Astrocyte of the cerebellum (primary cell): ENCODE results near the gene SOCS4.
A peak's percentile ranks its signal among the peaks of the same experiment; 100 is the strongest.

Experiments used
- DNase-seq: peaks from one replicate; pipeline ENCODE4 v3.0.0-alpha.2; 2011; ENCODE audit warnings: low read depth
- H3K4me3 ChIP-seq: 2 replicates; pipeline ENCODE4 v1.5.1; 2011; ENCODE audit warnings: mild to moderate bottlenecking, low read depth, low read length, moderate library complexity
- in situ Hi-C: cut with HindIII; loops from 2 replicates; pipeline ENCODE4 v1.10.0; 2017; ENCODE audit warnings: low sequenced_read_pairs
- TF ChIP-seq, protein P1 (sequence below): IDR thresholded peaks from 2 replicates; pipeline ENCODE4 v1.5.1; 2012; ENCODE audit warnings: low read length, low read depth, moderate library complexity, mild to moderate bottlenecking; ENCODE audit errors: missing control alignments

The SOCS4 gene, protein sequence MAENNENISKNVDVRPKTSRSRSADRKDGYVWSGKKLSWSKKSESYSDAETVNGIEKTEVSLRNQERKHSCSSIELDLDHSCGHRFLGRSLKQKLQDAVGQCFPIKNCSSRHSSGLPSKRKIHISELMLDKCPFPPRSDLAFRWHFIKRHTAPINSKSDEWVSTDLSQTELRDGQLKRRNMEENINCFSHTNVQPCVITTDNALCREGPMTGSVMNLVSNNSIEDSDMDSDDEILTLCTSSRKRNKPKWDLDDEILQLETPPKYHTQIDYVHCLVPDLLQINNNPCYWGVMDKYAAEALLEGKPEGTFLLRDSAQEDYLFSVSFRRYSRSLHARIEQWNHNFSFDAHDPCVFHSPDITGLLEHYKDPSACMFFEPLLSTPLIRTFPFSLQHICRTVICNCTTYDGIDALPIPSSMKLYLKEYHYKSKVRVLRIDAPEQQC

DNA sequence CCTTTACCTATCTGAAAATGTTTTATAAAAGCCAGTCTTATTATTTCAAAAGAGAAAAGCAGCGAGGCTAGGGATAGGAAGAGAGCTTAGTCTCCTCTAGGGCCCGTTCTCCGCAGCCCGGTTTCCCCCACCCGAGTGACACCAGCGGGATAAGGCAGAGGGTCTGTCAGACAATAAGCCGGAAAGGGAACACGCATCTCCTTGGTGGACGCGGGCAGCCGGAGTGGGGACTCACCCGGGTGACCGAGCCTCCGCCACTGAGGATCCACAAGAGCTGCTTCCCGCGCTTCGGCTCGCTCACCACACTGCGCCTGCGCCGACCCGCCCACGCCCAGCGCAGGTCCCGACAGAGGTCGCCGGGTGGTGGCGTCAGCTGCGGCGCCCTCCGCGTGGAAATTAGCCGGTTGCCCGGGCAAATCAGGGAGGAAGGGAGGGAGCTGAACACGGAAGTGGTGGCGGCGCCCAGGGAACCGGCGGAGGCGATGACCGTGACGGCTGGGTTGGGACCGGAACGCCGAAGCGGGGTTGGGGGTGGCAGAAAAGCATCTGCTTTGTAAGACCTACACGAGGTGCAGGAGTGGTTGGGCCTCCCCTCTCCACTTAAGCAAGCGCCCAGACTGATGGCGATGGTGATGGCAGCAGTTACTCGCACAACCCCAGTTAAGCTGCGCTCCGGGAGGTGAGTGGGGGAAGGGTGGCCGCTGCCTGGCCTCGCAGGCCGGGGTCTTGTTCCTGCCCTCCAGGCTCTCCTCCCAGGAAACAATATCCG is at the start of gene SOCS4, which contains the start of gene WDHD1:
Gene SOCS4 (plus strand): TSS at position 444 of the 769 bp plus-strand sequence. CDS start 15,806 bp downstream, outside the sequence.
Gene WDHD1 (minus strand): TSS at position 307 of the 769 bp plus-strand sequence. CDS start 312 bp downstream, outside the sequence.
- TF ChIP-seq, protein P1, sequence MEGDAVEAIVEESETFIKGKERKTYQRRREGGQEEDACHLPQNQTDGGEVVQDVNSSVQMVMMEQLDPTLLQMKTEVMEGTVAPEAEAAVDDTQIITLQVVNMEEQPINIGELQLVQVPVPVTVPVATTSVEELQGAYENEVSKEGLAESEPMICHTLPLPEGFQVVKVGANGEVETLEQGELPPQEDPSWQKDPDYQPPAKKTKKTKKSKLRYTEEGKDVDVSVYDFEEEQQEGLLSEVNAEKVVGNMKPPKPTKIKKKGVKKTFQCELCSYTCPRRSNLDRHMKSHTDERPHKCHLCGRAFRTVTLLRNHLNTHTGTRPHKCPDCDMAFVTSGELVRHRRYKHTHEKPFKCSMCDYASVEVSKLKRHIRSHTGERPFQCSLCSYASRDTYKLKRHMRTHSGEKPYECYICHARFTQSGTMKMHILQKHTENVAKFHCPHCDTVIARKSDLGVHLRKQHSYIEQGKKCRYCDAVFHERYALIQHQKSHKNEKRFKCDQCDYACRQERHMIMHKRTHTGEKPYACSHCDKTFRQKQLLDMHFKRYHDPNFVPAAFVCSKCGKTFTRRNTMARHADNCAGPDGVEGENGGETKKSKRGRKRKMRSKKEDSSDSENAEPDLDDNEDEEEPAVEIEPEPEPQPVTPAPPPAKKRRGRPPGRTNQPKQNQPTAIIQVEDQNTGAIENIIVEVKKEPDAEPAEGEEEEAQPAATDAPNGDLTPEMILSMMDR, result no peak
- in situ Hi-C loops, result no loop called here
- H3K4me3 ChIP-seq, result peak within 1 kb of the TSS; percentile 68
- DNase-seq, result peak; percentile 59

DNA sequence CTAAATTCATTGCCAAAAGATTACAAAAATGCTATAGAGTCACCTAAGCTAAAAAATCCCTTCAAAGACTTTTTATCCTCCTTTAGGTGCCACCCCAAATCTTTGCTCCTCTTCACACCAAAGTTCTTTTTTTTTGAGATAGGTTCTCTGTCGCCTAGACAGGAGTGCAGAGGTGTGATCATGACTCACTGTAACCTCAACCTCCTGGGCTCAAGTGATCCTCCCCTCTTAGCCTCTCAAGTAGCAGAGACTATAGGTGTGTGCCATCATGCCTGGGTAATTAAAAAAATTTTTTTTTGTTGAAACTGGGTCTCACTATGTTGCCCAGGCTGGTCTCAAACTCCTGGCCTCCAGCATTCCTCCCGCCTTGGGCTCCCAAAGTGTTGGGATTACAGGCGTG is 48.0 kb upstream of the SOCS4 start:
- no peak for DNase-seq
- in situ Hi-C loops, result no loop called here
- TF ChIP-seq, protein P1, result no peak
- no peak overlapping the region for H3K4me3 ChIP-seq

DNA sequence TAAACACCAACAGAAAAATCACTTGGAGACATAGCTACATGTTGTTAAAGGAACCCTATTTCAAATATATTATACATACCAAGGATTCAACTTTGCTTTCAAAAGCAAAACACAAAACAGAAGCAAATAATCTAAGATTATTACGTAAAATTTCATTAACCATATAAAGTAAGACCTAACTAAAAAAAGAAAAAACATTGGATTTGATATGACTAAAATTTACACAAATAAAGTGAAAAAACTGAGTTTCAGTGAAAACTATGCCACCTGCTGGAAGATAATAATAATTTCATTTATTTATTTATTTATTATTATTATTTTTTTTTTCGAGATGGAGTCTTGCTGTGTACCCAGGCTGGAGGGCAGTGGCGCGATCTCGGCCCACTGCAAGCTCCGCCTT is 45.3 kb upstream of the SOCS4 start:
- TF ChIP-seq, protein P1, result no peak
- in situ Hi-C loops, result loop anchor here (10.0 kb wide), 1 partner anchor 57 kb away; no protein-coding TSS in a partner anchor
- H3K4me3 ChIP-seq, result no peak overlapping the region
- DNase-seq, result peak; percentile 3

DNA sequence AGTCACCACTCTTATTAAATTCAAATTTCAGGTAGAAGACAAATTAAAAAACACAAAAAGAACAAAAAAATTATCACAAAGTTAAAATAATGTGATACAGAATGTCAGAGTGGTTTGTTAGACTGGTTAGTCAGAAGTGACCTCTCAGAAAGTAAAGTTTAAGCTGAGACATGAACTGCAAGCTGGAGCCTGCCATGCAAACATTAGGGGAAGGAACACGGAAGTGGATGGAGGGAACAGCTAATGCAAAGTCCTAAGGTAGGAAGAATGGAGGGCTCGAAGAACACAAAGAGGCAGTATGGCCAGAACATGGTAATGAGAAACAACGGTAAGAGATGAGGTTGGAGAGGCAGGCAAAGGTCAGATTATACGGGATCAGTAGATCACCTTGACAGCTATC is 41.9 kb upstream of the SOCS4 start:
- DNase-seq, result no peak
- in situ Hi-C loops, result loop anchor here (10.0 kb wide), 1 partner anchor 60 kb away; no protein-coding TSS in a partner anchor
- H3K4me3 ChIP-seq, result no peak overlapping the region
- TF ChIP-seq, protein P1, result no peak

DNA sequence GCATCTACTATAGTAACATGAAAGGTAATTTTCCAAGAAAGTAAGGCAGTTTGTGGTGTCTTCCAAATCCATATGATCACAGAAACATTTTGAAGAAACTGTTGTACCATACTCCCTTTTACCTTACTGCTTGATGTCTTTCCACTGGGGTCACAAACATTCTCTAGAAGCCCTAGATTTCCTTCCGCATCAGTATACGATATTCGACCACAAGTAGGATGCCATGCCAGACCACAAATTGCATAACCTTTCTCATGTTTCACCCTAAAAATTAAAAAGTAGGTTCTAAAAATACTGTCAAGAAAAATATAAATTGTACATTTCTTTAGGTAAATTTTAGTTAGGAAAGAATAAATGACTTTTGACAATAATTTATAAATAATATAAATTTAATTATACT is 26.7 kb upstream of the SOCS4 start:
- TF ChIP-seq, protein P1, result no peak
- in situ Hi-C loops, result no loop called here
- DNase-seq, result peak; percentile 66
- H3K4me3 ChIP-seq, result no peak overlapping the region

DNA sequence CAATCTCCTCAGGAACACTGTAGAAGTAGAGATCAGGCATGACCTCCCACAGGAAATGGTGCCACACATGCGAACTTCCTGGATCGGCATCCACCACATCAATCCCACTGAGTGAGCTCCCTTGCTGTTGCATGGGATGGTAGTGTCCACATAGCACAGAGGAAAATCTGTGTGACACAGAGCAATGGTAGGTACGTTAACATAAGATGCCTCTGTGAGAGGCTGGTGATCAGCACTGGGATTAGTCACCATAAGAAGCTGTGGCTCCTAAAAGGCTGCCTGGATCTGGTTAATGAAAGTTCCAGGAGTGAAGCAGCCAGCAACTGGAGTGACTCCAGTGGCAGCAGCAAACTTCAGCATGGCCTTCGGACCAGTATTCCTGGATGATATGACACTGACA is 22.0 kb upstream of the SOCS4 start:
- TF ChIP-seq, protein P1, result no peak
- no peak overlapping the region for H3K4me3 ChIP-seq
- no peak for DNase-seq
- in situ Hi-C loops, result no loop called here
